Coronary artery (tissue), 2 donors: ENCODE data around the gene MRM3.
A peak's percentile ranks its signal among the peaks of the same experiment; 100 is the strongest.
"Not testable (repeated sequence)": the region's sequence is repeated elsewhere in the genome, so short reads cannot be mapped to it uniquely, and the experiment has no call there.

Source experiments
- DNase-seq: peaks from one replicate; pipeline ENCODE4 v3.0.0-alpha.2; 2017; ENCODE audit warnings: low spot score
- H3K27ac ChIP-seq, 2 donors: fragments of 200-600 bp; sonication (generic); one replicate each; pipeline ENCODE4 v1.5.1; 2016 to 2019
- H3K4me3 ChIP-seq: fragments of 200-600 bp; sonication (generic); 2 replicates; pipeline ENCODE4 v1.5.1; 2016; ENCODE audit warnings: mild to moderate bottlenecking, moderate library complexity
- CTCF ChIP-seq: fragments of 200-600 bp; sonication (generic); IDR thresholded peaks from one replicate; pipeline ENCODE4 v1.5.1; 2019; ENCODE audit warnings: antibody characterized with exemption

MRM3 gene

GRCh38 chr17:787641-788221, 5.6 kb downstream of the MRM3 start:
- TF ChIP-seq CTCF, result no peak
- DNase-seq, result no peak
- Histone ChIP-seq H3K27ac (no peak overlapping the region), H3K4me3 (no peak overlapping the region)

GRCh38 chr17:788551-788950, 6.4 kb downstream of the MRM3 start:
- no peak for TF ChIP-seq CTCF
- H3K4me3 ChIP-seq, result no peak overlapping the region
- DNase-seq, result no peak
- no peak overlapping the region for H3K27ac ChIP-seq

- Histone ChIP-seq H3K27ac (peak overlapping the region; percentile 42 to 68), H3K4me3 (no peak overlapping the region)
- no peak for TF ChIP-seq CTCF
- DNase-seq, result no peak
Measured at GRCh38 chr17:789160-789840, 7.1 kb downstream of the MRM3 start.

- H3K27ac ChIP-seq, result peak overlapping the region; percentile 42 to 68
- H3K4me3 ChIP-seq, DNase-seq: not testable (repeated sequence)
Measured at GRCh38 chr17:789931-790873, 8.0 kb downstream of the MRM3 start.

- H3K4me3 ChIP-seq, H3K27ac ChIP-seq, DNase-seq: not testable (repeated sequence)
Measured at GRCh38 chr17:790874-791247, 8.7 kb downstream of the MRM3 start.

GRCh38 chr17:791829-792228, 9.7 kb downstream of the MRM3 start:
- TF ChIP-seq CTCF, result no peak
- Histone ChIP-seq H3K27ac (no peak overlapping the region), H3K4me3 (no peak overlapping the region)
- no peak for DNase-seq

GRCh38 chr17:792277-792676, 10.1 kb downstream of the MRM3 start:
- Histone ChIP-seq H3K27ac (no peak overlapping the region), H3K4me3 (no peak overlapping the region)
- no peak for TF ChIP-seq CTCF
- no peak for DNase-seq
